Liver (tissue), 3 donors: ENCODE data around the gene HIGD2B.

ENCODE experiments used
- CTCF ChIP-seq: fragments of 150-350 bp; IDR thresholded peaks from 2 replicates; pipeline ENCODE4 v1.5.1; 2017; ENCODE audit warnings: improper control_type of control experiment, low read depth, low read length; ENCODE audit not compliant: missing input control
- JUND ChIP-seq, 2 donors: IDR thresholded peaks; 2 replicates each; pipeline ENCODE4 v1.6.1; 2016; ENCODE audit warnings: antibody characterized with exemption in 2 of 2
- REST ChIP-seq: IDR thresholded peaks from 2 replicates; pipeline ENCODE4 v1.6.1; 2016; ENCODE audit warnings: antibody characterized with exemption, mild to moderate bottlenecking
- SP1 ChIP-seq: IDR thresholded peaks from 2 replicates; pipeline ENCODE4 v1.6.1; 2018; ENCODE audit warnings: antibody characterized with exemption, mild to moderate bottlenecking
- TAF1 ChIP-seq: conservative IDR thresholded peaks from 2 replicates; pipeline ENCODE4 v1.6.1; 2016; ENCODE audit warnings: antibody characterized with exemption, mild to moderate bottlenecking
- YY1 ChIP-seq: IDR thresholded peaks from 2 replicates; pipeline ENCODE4 v1.6.1; 2016; ENCODE audit warnings: antibody characterized with exemption, mild to moderate bottlenecking
- ZBTB33 ChIP-seq: IDR thresholded peaks from 2 replicates; pipeline ENCODE4 v1.6.1; 2016; ENCODE audit warnings: antibody characterized with exemption
- donor health status: healthy.
- donor health status: healthy.

GRCh38 chr15:72733941-72734738 lies 48.2 kb upstream of the HIGD2B start:
- no peak for TF ChIP-seq TAF1
- TF ChIP-seq ZBTB33 = no peak
- TF ChIP-seq REST = no peak
- no peak for TF ChIP-seq CTCF
- no peak for TF ChIP-seq SP1
- TF ChIP-seq YY1 = no peak
- no peak for TF ChIP-seq JUND (IDR thresholded peaks at IDR 0.05)
